Stimulated activated CD8-positive, alpha-beta memory T cell treated with anti-CD3 and anti-CD28 coated beads, Interleukin-12 subunit alpha, Interleukin-12 subunit beta, amount 100 ng/mL, for 4 hours (primary cell): ENCODE measurements around the gene E2F3.

ENCODE experiments used
- DNase-seq: peaks from one replicate; pipeline ENCODE4 v3.0.0-alpha.2; 2020; ENCODE audit warnings: low read depth

The E2F3 gene

GRCh38 chr6:20402342-20403069 is 827 bp downstream of the E2F3 start:
- DNase-seq, result peak; percentile 17

GRCh38 chr6:20403070-20403765 is 1.5 kb downstream of the E2F3 start:
- peak; percentile 89 for DNase-seq

- peak; percentile 75 for DNase-seq
Measured at GRCh38 chr6:20403766-20404640, 2.3 kb downstream of the E2F3 start.

GRCh38 chr6:20404641-20405032 is 3.0 kb downstream of the E2F3 start:
- peak; percentile 35 for DNase-seq

GRCh38 chr6:20408851-20409250 is 7.2 kb downstream of the E2F3 start:
- DNase-seq, result no peak

GRCh38 chr6:20409427-20409971 is 7.8 kb downstream of the E2F3 start:
- no peak for DNase-seq

- no peak for DNase-seq
Measured at GRCh38 chr6:20411544-20411943, 9.9 kb downstream of the E2F3 start.

GRCh38 chr6:20411953-20412681 is 10.4 kb downstream of the E2F3 start:
- DNase-seq, result no peak

- no peak for DNase-seq
Measured at GRCh38 chr6:20412682-20413073, 11.0 kb downstream of the E2F3 start.

- DNase-seq, result no peak
Measured at GRCh38 chr6:20413826-20414225, 12.1 kb downstream of the E2F3 start.

GRCh38 chr6:20414711-20415110 is 13.0 kb downstream of the E2F3 start:
- no peak for DNase-seq

GRCh38 chr6:20415304-20415703 is 13.6 kb downstream of the E2F3 start:
- DNase-seq, result no peak

- DNase-seq, result no peak
Measured at GRCh38 chr6:20415712-20416454, 14.2 kb downstream of the E2F3 start.

- DNase-seq, result no peak
Measured at GRCh38 chr6:20416567-20417345, 15.1 kb downstream of the E2F3 start.

GRCh38 chr6:20417819-20418218 is 16.1 kb downstream of the E2F3 start:
- DNase-seq, result no peak

- no peak for DNase-seq
Measured at GRCh38 chr6:20426177-20427082, 24.8 kb downstream of the E2F3 start.

- DNase-seq, result no peak
Measured at GRCh38 chr6:20427856-20428255, 26.2 kb downstream of the E2F3 start.

- DNase-seq, result no peak
Measured at GRCh38 chr6:20432692-20433091, 31.0 kb downstream of the E2F3 start.

GRCh38 chr6:20433321-20433720 is 31.6 kb downstream of the E2F3 start:
- no peak for DNase-seq
